Measurements from ENCODE around the gene LRRC75A.

- no peak for TF ChIP-seq MAX (IDR thresholded peaks at IDR 0.05)
- no peak for TF ChIP-seq REST (IDR thresholded peaks at IDR 0.05; ENCODE audit: low read depth)
- TF ChIP-seq NFIC (IDR thresholded peaks at IDR 0.05): no peak
- TF ChIP-seq YY1 (IDR thresholded peaks at IDR 0.05; ENCODE audit: low read depth): no peak
- TF ChIP-seq USF1 (IDR thresholded peaks at IDR 0.05): no peak
- TF ChIP-seq FOXM1 (IDR thresholded peaks at IDR 0.05; ENCODE audit: borderline replicate concordance, low read depth): no peak
- TF ChIP-seq CREB1 (IDR thresholded peaks at IDR 0.05; ENCODE audit: low read depth): no peak
Observed at GRCh38 chr17:16427020-16427419, 65.0 kb downstream of the LRRC75A start.

All from Ishikawa (cell line).